ENCODE measurements around the gene MMP7. TPM values are rescaled to one million over a fixed set of nuclear protein-coding genes. Genes with fewer than 3 reads are reported as not detected.

MMP7 gene
- total RNA-seq (2021; ENCODE audit: unreplicated experiment) (2.7 TPM), Bru-seq, nascent RNA (percentile 33 among the genes with signal in this experiment), BruChase-seq, experiment 1, labeled RNA remaining after a 2-hour chase (percentile 23 among the genes with signal in this experiment), BruChase-seq, experiment 2, labeled RNA remaining after a 6-hour chase (percentile 29 among the genes with signal in this experiment)
- 1.7 TPM for polyA plus RNA-seq (2012; ENCODE audit: insufficient read length)
- long read RNA-seq, partial matches to known transcripts, result 0 of 3 reads
- long read RNA-seq, other reads (novel, unspliced or antisense), result 0 of 3 reads

- no peaks in the 10 kb centered on the region for H3K27me3 ChIP-seq (ENCODE audit: control insufficient read depth, insufficient read depth, low read length)
These were observed at the start of gene MMP7 for GRCh38 chr11:102530558-102530957. Gene MMP7 (minus strand): TSS chr11:102530747. CDS start chr11:102530700, 47 bp downstream.

GRCh38 chr11:102577723-102578122 lies 47.2 kb upstream of the MMP7 start:
- H3K27me3 ChIP-seq (ENCODE audit: control insufficient read depth, insufficient read depth, low read length), result no peaks in the 10 kb centered on the region
- ChIA-PET CTCF (no interaction called here), POLR2A (interaction anchor here (0.6 kb wide), 1 partner anchor 89 kb away, joined by 3 read pairs; no protein-coding TSS in a partner anchor)
- no peaks in the 10 kb centered on the region; the same call in 1 of the 2 replicates for H3K9me3 ChIP-seq (ENCODE audit: control insufficient read depth, insufficient read depth, low read depth, low read length)
- in situ Hi-C loops (cut with HindIII; ENCODE audit: low pct_unique_long_range_greater_than_20kb, low sequenced_read_pairs), result no loop called here
- H3K36me3 ChIP-seq (ENCODE audit: control insufficient read depth, insufficient read depth, low read length), result no peaks in the 10 kb centered on the region
- no peak overlapping the region for H3K4me3 ChIP-seq (ENCODE audit: low read depth in 2 of 2, low read length in 2 of 2)
- DNase-seq (ENCODE audit: low read depth, low spot score), result no peak
- 0 out of 2 replicates have a peak, but pooled peaks cover 5% of the 10 kb centered on the region for H3K4me1 ChIP-seq (ENCODE audit: control insufficient read depth, insufficient read depth, low read length)
- H3K27ac ChIP-seq (ENCODE audit: low read length), result no peak overlapping the region; the same call in 1 of the 2 replicates
- intact Hi-C loops (cut with micrococcal nuclease; ENCODE audit: unreplicated experiment), result no loop called here
- no peak for TF ChIP-seq TCF7L2 (IDR thresholded peaks at IDR 0.05; ENCODE audit: low read depth, low read length)
- TF ChIP-seq REST (IDR thresholded peaks at IDR 0.05; ENCODE audit: insufficient read depth in 1 of 2, low read depth in 2 of 2, low read length in 1 of 2), result no peak
- no peak for TF ChIP-seq SIN3A (IDR thresholded peaks at IDR 0.05; ENCODE audit: borderline replicate concordance, insufficient read depth, low read depth, low read length)
- no peak for TF ChIP-seq POLR2AphosphoS5 (IDR thresholded peaks at IDR 0.05; ENCODE audit: low read depth, low read length)
- TF ChIP-seq CTCF (IDR thresholded peaks at IDR 0.05), result no peak
- no peak for ATAC-seq
- BruUV-seq (replicated peaks), result no TSS peak

More at GRCh38 chr11:102530558-102530957, at the start of gene MMP7:
- POLR2A ChIA-PET, result no interaction called here
- DNase-seq (ENCODE audit: low read depth, low spot score) (no peak), ATAC-seq (peak; percentile 86)
- no peaks in the 10 kb centered on the region for H3K36me3 ChIP-seq (ENCODE audit: control insufficient read depth, insufficient read depth, low read length)
- H3K4me1 ChIP-seq (ENCODE audit: control insufficient read depth, insufficient read depth, low read length), result peaks cover 24% of the 10 kb centered on the region
- in situ Hi-C loops (cut with HindIII; ENCODE audit: low pct_unique_long_range_greater_than_20kb, low sequenced_read_pairs) (no loop called here), intact Hi-C loops (cut with micrococcal nuclease; ENCODE audit: unreplicated experiment) (no loop called here)
- TF ChIP-seq REST (IDR thresholded peaks at IDR 0.05; ENCODE audit: insufficient read depth in 1 of 2, low read depth in 2 of 2, low read length in 1 of 2) (no peak), POLR2AphosphoS5 (IDR thresholded peaks at IDR 0.05; ENCODE audit: low read depth, low read length) (no peak), TCF7L2 (IDR thresholded peaks at IDR 0.05; ENCODE audit: low read depth, low read length) (no peak), SIN3A (IDR thresholded peaks at IDR 0.05; ENCODE audit: borderline replicate concordance, insufficient read depth, low read depth, low read length) (no peak), CTCF (IDR thresholded peaks at IDR 0.05) (no peak)
- CTCF ChIA-PET, result no interaction called here
- peak within 1 kb of the TSS in 1 of 2 experiments; percentile 35; a peak in 2 of 4 replicates for H3K4me3 ChIP-seq (ENCODE audit: low read depth in 2 of 2, low read length in 2 of 2)
- no peaks in the 10 kb centered on the region for H3K9me3 ChIP-seq (ENCODE audit: control insufficient read depth, insufficient read depth, low read depth, low read length)
- no TSS peak for BruUV-seq (replicated peaks)
- peak within 1 kb of the TSS; percentile 70 for H3K27ac ChIP-seq (ENCODE audit: low read length)
